ENCODE data around the gene CMTR2. TPM values are rescaled to one million over a fixed set of nuclear protein-coding genes. Genes with fewer than 3 reads are reported as not detected.

The CMTR2 gene
- total and polyA plus RNA-seq, 3 donors from 2014 or later = 22.2 to 36.8 (median 25.8) TPM

GRCh38 chr16:71311553-71312158 is 22.5 kb upstream of the CMTR2 start:
- Histone ChIP-seq H3K36me3 (ENCODE audit: low read depth, missing control alignments) (no peaks in the 10 kb centered on the region), H3K9me3 (no peaks in the 10 kb centered on the region), H3K27me3 (no peaks in the 10 kb centered on the region), H3K27ac (no peak overlapping the region), H3K4me3 (no peak overlapping the region), H3K4me1 (no peaks in the 10 kb centered on the region)
- no peak for TF ChIP-seq POLR2A (IDR thresholded peaks at IDR 0.05)
- TF ChIP-seq CTCF (IDR thresholded peaks at IDR 0.05) = peak; percentile 45 to 73 (median 69)
- intact Hi-C loops (cut with DNase I; ENCODE audit: low total_unique reads) = no loop called here
- WGBS, 2 donors = 18 to 19% methylated on average over 7 of the region's 7 CpGs
- peak; percentile 62 for DNase-seq

GRCh38 chr16:71303938-71304337 is 14.7 kb upstream of the CMTR2 start:
- no peak for DNase-seq
- no peaks in the 10 kb centered on the region for H3K27me3 ChIP-seq
- intact Hi-C loops (cut with DNase I; ENCODE audit: low total_unique reads) = no loop called here
- no peaks in the 10 kb centered on the region for H3K9me3 ChIP-seq
- WGBS, 2 donors = 76 to 77% methylated on average over 5 of the region's 5 CpGs
- TF ChIP-seq POLR2A (IDR thresholded peaks at IDR 0.05) (no peak), CTCF (IDR thresholded peaks at IDR 0.05) (no peak)
- no peak overlapping the region for H3K4me3 ChIP-seq
- H3K36me3 ChIP-seq (ENCODE audit: low read depth, missing control alignments) = no peaks in the 10 kb centered on the region
- no peaks in the 10 kb centered on the region for H3K4me1 ChIP-seq
- H3K27ac ChIP-seq = no peak overlapping the region

GRCh38 chr16:71297341-71297634 is 8.1 kb upstream of the CMTR2 start:
- DNase-seq = no peak
- H3K4me1 ChIP-seq = no peaks in the 10 kb centered on the region
- WGBS, 2 donors = 74 to 92% methylated on average over 2 of the region's 2 CpGs
- H3K27me3 ChIP-seq = no peaks in the 10 kb centered on the region
- TF ChIP-seq CTCF (IDR thresholded peaks at IDR 0.05) = no peak
- no peak for TF ChIP-seq POLR2A (IDR thresholded peaks at IDR 0.05)
- H3K4me3 ChIP-seq = no peak overlapping the region
- H3K27ac ChIP-seq = no peak overlapping the region
- no peaks in the 10 kb centered on the region for H3K9me3 ChIP-seq
- intact Hi-C loops (cut with DNase I; ENCODE audit: low total_unique reads) = no loop called here
- no peaks in the 10 kb centered on the region for H3K36me3 ChIP-seq (ENCODE audit: low read depth, missing control alignments)

GRCh38 chr16:71296584-71297340 is 7.6 kb upstream of the CMTR2 start:
- intact Hi-C loops (cut with DNase I; ENCODE audit: low total_unique reads) = no loop called here
- Histone ChIP-seq H3K27ac (no peak overlapping the region), H3K4me3 (no peak overlapping the region), H3K9me3 (no peaks in the 10 kb centered on the region), H3K36me3 (ENCODE audit: low read depth, missing control alignments) (no peaks in the 10 kb centered on the region), H3K27me3 (no peaks in the 10 kb centered on the region), H3K4me1 (no peaks in the 10 kb centered on the region)
- 75 to 76% methylated on average over 3 of the region's 3 CpGs for WGBS, 2 donors
- TF ChIP-seq CTCF (IDR thresholded peaks at IDR 0.05) (no peak), POLR2A (IDR thresholded peaks at IDR 0.05) (no peak)
- no peak for DNase-seq

- DNase-seq = no peak
- Histone ChIP-seq H3K4me3 (no peak overlapping the region), H3K36me3 (ENCODE audit: low read depth, missing control alignments) (no peaks in the 10 kb centered on the region), H3K27me3 (no peaks in the 10 kb centered on the region), H3K4me1 (no peaks in the 10 kb centered on the region), H3K9me3 (no peaks in the 10 kb centered on the region), H3K27ac (no peak overlapping the region)
- TF ChIP-seq CTCF (IDR thresholded peaks at IDR 0.05) (no peak), POLR2A (IDR thresholded peaks at IDR 0.05) (no peak)
- intact Hi-C loops (cut with DNase I; ENCODE audit: low total_unique reads) = no loop called here
- WGBS, 2 donors = 79 to 97% methylated on average over 1 of the region's 1 CpG
Measured at GRCh38 chr16:71295950-71296349, 6.7 kb upstream of the CMTR2 start.

All from testis (tissue), 3 donors.